ENCODE data around the gene TBC1D8.

- TF ChIP-seq PATZ1 (CRISPR knock-in tag; IDR thresholded peaks at IDR 0.05; ENCODE audit: borderline replicate concordance), result no peak
- TF ChIP-seq ARNTL (CRISPR knock-in tag; IDR thresholded peaks at IDR 0.05; ENCODE audit: borderline replicate concordance, low read depth), result no peak
- no peak for TF ChIP-seq POU6F1 (CRISPR knock-in tag; IDR thresholded peaks at IDR 0.05; ENCODE audit: borderline replicate concordance, low read depth)
- TF ChIP-seq RARB (CRISPR knock-in tag; IDR thresholded peaks at IDR 0.05), result no peak
- TF ChIP-seq TSHZ2 (CRISPR knock-in tag; IDR thresholded peaks at IDR 0.05), result no peak
- no peak for TF ChIP-seq ZNF565 (CRISPR knock-in tag; conservative IDR thresholded peaks at IDR 0.05; ENCODE audit: low read depth)
- no peak for TF ChIP-seq ISL1 (CRISPR knock-in tag; IDR thresholded peaks at IDR 0.05)
- TF ChIP-seq TOX (CRISPR knock-in tag; IDR thresholded peaks at IDR 0.05; ENCODE audit: borderline replicate concordance), result no peak
- no peak for TF ChIP-seq BACH2 (CRISPR knock-in tag; IDR thresholded peaks at IDR 0.05; ENCODE audit: borderline replicate concordance)
- TF ChIP-seq GLIS3 (CRISPR knock-in tag; IDR thresholded peaks at IDR 0.05), result no peak
- TF ChIP-seq ZFP30 (CRISPR knock-in tag; IDR thresholded peaks at IDR 0.05), result no peak
These were observed 162.4 kb downstream of the TBC1D8 start for GRCh38 chr2:100988630-100989417.

Data from SK-N-SH treated with all-trans-retinoic acid at 6 μM for 48 hours (cell line).